Loucy (cell line): Measurements from ENCODE around the gene ADIPOR2.

Experiments
- EZH2phosphoT487 ChIP-seq: fragments of 200-600 bp; IDR thresholded peaks from 2 replicates; pipeline ENCODE4 v1.6.1; 2018; ENCODE audit warnings: antibody characterized with exemption, mild to moderate bottlenecking, moderate library complexity, borderline replicate concordance
- TF ChIP-seq, protein P1 (sequence below): fragments of 200-600 bp; sonication (generic); conservative IDR thresholded peaks from 2 replicates; pipeline ENCODE4 v1.5.1; 2014; ENCODE audit warnings: mild to moderate bottlenecking, antibody characterized with exemption, low read length

DNA sequence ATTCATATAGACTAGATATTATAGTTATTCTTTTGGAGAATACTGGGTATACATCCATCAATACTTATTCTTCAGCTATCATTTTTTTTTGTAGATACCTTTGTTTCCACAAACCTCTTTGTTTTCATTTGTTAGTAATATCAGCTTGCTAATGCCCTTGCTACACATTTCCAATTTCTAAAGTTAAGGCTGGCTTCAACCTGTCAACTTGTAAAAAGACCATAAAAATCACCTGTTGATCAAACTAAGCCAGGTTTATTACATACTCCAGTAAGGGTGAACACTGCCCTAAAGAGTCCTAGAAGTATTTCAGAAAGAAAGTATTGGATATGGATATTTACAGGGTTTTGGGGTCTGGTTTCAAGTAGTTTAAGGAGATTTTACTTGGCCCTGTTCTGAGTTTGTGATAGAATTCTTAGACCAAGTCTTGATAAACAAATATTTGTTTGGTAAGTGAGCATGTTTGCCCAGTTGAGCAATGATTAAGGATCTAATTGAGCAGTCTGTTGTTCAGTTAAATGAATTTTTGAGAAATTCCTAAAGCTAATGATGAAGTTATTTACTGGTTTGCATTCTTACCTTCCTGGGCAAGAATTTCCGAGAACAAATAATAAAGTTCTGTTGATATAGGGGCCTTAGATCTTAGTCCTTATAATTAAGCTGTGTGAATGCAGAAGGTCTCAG, 76.7 kb downstream of the ADIPOR2 start:
- TF ChIP-seq, protein P1, sequence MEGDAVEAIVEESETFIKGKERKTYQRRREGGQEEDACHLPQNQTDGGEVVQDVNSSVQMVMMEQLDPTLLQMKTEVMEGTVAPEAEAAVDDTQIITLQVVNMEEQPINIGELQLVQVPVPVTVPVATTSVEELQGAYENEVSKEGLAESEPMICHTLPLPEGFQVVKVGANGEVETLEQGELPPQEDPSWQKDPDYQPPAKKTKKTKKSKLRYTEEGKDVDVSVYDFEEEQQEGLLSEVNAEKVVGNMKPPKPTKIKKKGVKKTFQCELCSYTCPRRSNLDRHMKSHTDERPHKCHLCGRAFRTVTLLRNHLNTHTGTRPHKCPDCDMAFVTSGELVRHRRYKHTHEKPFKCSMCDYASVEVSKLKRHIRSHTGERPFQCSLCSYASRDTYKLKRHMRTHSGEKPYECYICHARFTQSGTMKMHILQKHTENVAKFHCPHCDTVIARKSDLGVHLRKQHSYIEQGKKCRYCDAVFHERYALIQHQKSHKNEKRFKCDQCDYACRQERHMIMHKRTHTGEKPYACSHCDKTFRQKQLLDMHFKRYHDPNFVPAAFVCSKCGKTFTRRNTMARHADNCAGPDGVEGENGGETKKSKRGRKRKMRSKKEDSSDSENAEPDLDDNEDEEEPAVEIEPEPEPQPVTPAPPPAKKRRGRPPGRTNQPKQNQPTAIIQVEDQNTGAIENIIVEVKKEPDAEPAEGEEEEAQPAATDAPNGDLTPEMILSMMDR: no peak
- TF ChIP-seq EZH2phosphoT487: no peak
